ENCODE measurements around the gene PEPD. TPM values are rescaled to one million over a fixed set of nuclear protein-coding genes. Genes with fewer than 3 reads are reported as not detected.

Gene PEPD
- 69.5 and 108 TPM in 2 replicates for total RNA-seq (ENCODE audit: low replicate concordance)

DNA sequence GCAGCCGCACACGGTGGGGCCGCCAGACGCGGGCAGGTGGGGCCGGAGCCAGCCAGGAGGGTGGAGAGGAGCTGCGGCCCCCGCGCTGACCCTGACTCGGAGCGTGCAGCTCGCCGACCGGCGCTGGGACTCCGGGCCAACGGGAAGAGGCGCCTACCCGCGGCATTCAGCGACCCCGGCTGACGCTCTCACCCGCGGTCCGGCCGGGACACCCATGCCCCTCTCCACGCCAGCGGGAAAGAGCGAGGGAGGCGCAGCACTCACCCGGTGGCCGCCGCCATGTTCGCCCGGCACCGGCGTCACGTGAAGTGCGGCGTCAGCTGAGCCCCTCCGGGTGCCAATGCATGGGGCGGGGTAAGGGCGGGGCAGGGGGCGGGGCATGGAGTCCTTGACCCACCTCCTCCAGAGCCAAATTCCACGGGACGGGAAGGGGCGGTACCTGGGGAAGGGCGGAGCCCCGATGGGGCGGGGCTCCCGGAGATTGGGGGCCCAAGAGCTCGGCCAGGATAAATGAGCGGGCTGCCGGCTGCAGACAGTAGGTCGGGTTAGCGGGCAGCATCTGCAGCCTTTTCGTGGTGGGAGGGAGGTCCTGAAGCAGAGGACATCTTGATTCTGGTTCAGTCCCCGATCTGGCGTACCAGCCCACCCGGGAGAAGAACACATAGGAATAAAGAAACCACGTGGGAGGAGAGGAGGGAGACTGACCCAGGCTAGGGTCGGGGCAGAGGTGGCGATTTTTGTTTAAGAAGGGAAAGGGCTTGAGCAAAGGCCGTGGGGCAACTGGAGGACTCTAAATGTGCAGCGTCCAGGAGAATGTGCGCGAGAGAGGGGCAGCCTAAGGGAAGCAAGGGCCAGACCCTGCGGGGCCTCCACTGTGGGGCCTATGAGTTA, at the start of gene PEPD:
Gene PEPD (minus strand): TSS at position 312 of the 891 bp plus-strand sequence. CDS start 31 bp downstream, at position 281.

DNA sequence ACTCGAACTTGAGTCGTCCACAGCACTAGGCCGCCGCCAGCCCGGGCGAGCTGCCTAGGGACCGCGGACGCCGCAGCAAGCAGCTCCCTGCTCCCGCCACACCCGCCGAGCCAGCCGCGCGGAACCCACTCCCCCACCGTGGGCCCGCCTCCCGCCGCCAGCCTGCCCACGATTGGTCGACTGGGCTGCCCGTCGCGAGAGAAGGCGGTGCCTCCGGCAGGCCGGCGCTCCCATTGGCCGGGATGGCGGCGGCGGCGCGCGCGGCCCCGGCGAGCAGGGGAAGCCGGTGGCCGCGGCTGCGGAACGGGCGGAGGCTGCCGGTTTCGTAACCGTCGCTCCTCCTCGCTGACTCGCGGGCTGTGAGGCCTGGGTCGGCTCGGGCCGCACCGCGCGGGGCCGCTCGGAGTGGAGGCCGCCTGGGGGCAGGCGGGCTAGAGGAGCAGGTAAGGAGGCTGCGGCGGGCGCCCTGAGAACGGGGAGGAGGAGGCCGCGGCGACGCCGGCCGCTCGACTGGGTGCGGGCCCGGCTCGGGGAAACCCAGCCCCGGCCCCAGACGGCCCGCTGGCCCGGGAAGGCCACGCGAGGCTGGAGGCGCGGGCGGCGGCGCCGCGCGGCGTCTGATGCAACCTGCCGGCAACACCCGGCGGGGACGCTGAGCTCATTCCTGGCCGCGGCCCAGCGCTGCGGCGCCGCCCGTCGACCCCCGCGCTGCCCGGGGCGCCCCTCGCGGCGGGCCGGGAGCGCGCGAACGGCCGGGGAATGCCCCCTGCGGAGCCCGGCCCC, 147.9 kb downstream of the PEPD start, which contains the start of gene CEBPG:
Gene CEBPG (plus strand): TSS at position 257 of the 783 bp plus-strand sequence. CDS start 5,531 bp downstream, outside the sequence.

Other genes with a start within 250 kb of the PEPD start
- 0.12 TPM in 1 of 2 replicates, not detected in the other for gene CEBPA, start 219.3 kb downstream of the PEPD start, total RNA-seq (ENCODE audit: low replicate concordance)
- 11.8 and 34.4 TPM in 2 replicates for gene CEBPG, start 148.1 kb downstream of the PEPD start, total RNA-seq (ENCODE audit: low replicate concordance)
- gene CHST8, start 100.2 kb upstream of the PEPD start, total RNA-seq (ENCODE audit: low replicate concordance) = 0.12 TPM in 1 of 2 replicates, not detected in the other

All from smooth muscle cell of the coronary artery (primary cell).